ENCODE data around the gene SLC3A2.

SLC3A2 gene

DNA sequence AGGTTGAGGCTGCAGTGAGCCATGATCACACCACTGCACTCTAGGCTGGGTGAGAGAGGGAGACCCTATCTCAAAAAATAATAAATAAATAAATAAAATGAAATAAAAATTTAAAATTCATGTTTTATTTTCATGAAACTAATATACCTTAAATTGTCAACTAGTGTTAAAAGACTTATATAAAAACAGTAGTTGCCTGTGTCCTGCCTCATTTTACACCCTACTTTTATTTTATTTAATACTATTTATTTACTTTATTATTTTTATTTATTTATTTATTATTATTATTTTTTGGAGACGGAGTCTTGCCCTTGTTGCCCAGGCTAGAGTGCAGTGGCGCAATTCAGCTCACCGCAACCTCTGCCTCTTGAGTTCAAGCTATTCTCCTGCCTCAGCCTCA lies 36.5 kb upstream of the SLC3A2 start:
- Histone ChIP-seq H3K36me3 (no peaks in the 10 kb centered on the region), H3K4me3 (ENCODE audit: low read depth, low read length) (no peak overlapping the region), H3K9me3 (no peaks in the 10 kb centered on the region), H3K27me3 (no peaks in the 10 kb centered on the region), H3K4me1 (no peaks in the 10 kb centered on the region)
- DNase-seq = no peak
- TF ChIP-seq CTCF (IDR thresholded peaks at IDR 0.05; ENCODE audit: low read depth, low read length) = no peak

DNA sequence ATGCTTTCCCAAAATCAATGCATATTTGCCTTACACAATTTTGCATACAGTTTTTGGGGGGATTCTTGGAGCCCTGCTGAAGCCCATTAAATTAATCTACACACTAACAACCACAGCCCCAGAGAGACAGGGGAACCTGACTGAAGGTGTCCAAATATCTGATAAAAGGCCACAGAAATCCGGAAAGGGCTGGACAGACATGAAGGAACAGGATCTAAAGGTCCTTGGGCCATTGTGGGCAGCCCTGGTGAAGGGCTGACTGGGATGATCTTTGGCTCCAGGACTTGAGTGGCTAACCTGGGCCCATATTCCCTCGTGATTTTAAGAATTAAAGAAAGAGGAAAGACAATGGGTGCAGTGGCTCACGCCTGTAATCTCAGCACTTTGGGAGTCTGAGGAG lies 34.5 kb upstream of the SLC3A2 start:
- Histone ChIP-seq H3K4me1 (no peaks in the 10 kb centered on the region), H3K36me3 (no peaks in the 10 kb centered on the region), H3K27me3 (no peaks in the 10 kb centered on the region), H3K9me3 (no peaks in the 10 kb centered on the region), H3K4me3 (ENCODE audit: low read depth, low read length) (no peak overlapping the region)
- DNase-seq = no peak
- TF ChIP-seq CTCF (IDR thresholded peaks at IDR 0.05; ENCODE audit: low read depth, low read length) = no peak

DNA sequence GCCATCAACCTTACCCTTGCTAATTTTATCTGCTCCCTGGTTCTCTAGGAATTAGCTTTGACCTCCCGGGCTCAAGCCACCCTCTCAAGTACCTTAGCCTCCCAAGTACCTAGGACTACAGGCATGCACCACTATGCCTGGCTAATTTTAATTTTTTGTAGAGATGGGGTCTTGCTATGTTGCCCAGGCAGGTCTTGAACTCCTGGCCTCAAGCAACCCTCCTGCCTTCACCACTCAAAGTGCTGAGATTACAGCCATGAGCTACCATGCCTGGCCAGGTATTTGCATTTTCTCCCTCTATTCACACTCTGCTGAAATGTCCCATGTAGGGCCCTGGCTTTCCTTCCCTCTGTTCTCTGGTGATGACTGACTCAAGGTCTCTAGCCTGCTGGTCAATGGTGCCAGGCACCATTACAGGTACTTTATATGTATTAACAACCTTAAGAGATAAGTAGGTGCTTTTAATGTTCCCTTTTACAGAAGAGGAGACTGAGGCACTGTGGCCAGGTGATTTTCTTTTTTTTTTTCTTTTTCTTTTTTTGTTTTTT lies 32.9 kb upstream of the SLC3A2 start:
- H3K36me3 ChIP-seq = peaks cover 12% of the 10 kb centered on the region
- TF ChIP-seq CTCF (IDR thresholded peaks at IDR 0.05; ENCODE audit: low read depth, low read length) = no peak
- DNase-seq = no peak
- no peaks in the 10 kb centered on the region for H3K27me3 ChIP-seq
- H3K4me1 ChIP-seq = no peaks in the 10 kb centered on the region
- no peak overlapping the region for H3K4me3 ChIP-seq (ENCODE audit: low read depth, low read length)
- H3K9me3 ChIP-seq = no peaks in the 10 kb centered on the region

- DNase-seq = peak; percentile 27
- H3K36me3 ChIP-seq = peaks cover 40% of the 10 kb centered on the region
- no peak overlapping the region for H3K4me3 ChIP-seq (ENCODE audit: low read depth, low read length)
- no peaks in the 10 kb centered on the region for H3K9me3 ChIP-seq
- no peak for TF ChIP-seq CTCF (IDR thresholded peaks at IDR 0.05; ENCODE audit: low read depth, low read length)
- H3K4me1 ChIP-seq = no peaks in the 10 kb centered on the region
- H3K27me3 ChIP-seq = no peaks in the 10 kb centered on the region
These were observed 29.5 kb upstream of the SLC3A2 start for GRCh38 chr11:62850911-62851806.

DNA sequence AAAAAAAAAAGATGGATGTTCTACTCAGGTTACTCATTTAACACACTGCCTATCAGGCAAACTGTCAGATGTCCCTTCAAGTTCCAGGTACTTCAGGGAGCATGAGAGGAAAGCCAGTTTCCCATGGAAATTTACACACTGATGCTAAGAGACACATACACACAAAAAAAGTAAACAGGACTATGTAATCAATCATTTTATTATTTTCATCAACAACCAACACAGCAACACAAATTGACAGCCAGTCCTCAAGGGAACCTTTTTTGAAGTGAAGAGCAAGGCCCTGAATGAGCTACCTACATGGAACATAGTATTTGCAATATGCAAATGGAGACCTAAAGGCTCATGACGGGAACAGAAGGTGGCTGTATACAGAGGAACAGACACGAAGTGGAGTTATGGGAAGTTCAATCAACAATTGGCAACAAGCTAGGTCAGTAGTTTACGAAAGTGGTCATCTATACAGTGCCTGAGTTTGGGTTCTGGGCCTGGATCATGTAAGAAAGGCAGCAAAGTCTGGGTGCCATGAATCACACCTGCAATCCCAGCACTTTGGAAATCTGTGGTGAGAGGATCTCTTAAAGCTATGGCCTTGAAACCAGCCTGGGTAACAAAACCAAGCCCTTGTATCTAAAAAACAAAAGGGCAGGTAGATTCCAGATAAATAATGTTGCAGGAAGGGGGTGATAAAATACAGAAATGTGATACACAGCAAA lies 28.7 kb upstream of the SLC3A2 start:
- no peak for DNase-seq
- Histone ChIP-seq H3K4me3 (ENCODE audit: low read depth, low read length) (no peak overlapping the region; the same call in 1 of the 2 replicates), H3K27me3 (no peaks in the 10 kb centered on the region), H3K4me1 (no peaks in the 10 kb centered on the region), H3K36me3 (peaks cover 40% of the 10 kb centered on the region), H3K9me3 (no peaks in the 10 kb centered on the region)
- TF ChIP-seq CTCF (IDR thresholded peaks at IDR 0.05; ENCODE audit: low read depth, low read length) = no peak
